ENCODE data around the gene MAP3K21. TPM values are rescaled to one million over a fixed set of nuclear protein-coding genes. Genes with fewer than 3 reads are reported as not detected.

The MAP3K21 gene
- polyA plus RNA-seq, 1 donor from 2014 or later = 3.7 TPM

DNA sequence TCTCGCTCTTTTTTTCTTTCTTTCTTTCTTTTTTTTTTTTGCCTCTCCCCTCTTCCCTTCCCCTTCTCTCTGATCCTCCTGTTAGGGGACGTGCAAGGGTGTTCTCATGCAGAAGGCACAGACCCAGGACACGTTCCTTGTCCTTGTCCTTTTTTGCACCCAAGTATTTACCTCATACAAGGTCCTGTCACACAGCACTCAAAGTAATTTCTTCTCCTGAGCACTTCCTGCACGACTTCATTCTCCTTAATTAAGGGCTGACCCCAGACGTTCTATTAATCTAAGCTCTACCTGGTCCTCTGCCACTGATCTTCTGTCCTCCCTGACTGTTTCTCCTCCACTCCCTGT lies 31.6 kb upstream of the MAP3K21 start:
- Histone ChIP-seq H3K4me3 (ENCODE audit: low read length) (peak overlapping the region; percentile 86), H3K9me3 (ENCODE audit: low read length) (no peaks in the 10 kb centered on the region), H3K36me3 (ENCODE audit: insufficient read depth, low read length) (no peaks in the 10 kb centered on the region), H3K9me2 (ENCODE audit: insufficient read depth, low read length) (no peaks in the 10 kb centered on the region), H3K79me2 (replicated peaks; ENCODE audit: insufficient read depth, low read length) (peaks cover 7% of the 10 kb centered on the region), H3K27me3 (ENCODE audit: insufficient read depth, low read depth, low read length) (no peaks in the 10 kb centered on the region), H3K9ac (ENCODE audit: low read length) (peak overlapping the region; percentile 75), H4K20me1 (ENCODE audit: insufficient read depth) (no peaks in the 10 kb centered on the region), H3K27ac (ENCODE audit: low read length) (no peak overlapping the region), H3K4me2 (ENCODE audit: low read length) (peak overlapping the region; percentile 54), H2AFZ (ENCODE audit: low read depth, low read length) (peak overlapping the region; percentile 79), H3F3A (ENCODE audit: insufficient read depth, low read length, poor library complexity, severe bottlenecking) (no peaks in the 10 kb centered on the region)
- TF ChIP-seq SMC3 (conservative IDR thresholded peaks at IDR 0.05; ENCODE audit: poor library complexity) = no peak

DNA sequence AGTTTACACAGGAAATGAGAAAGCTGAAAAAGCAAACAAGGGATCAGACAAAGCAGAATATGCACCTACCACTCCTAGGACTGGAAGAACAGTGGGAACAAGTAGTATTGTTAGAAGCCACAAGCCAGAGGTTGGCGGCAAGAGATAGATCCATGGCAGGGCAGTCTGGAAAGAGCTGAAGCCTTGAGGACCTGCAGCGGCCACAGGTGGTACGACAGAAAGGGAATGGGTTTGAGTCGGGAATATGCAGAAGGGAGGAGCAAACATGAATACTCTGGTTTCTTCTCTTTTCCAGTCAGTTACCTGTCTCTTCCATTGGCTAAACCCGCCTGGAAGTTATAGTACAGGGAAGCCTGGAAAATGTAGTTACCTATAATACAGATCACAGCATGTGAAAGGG lies 28.1 kb upstream of the MAP3K21 start:
- Histone ChIP-seq H3K27ac (ENCODE audit: low read length) (no peak overlapping the region), H3K9me2 (ENCODE audit: insufficient read depth, low read length) (no peaks in the 10 kb centered on the region), H3F3A (ENCODE audit: insufficient read depth, low read length, poor library complexity, severe bottlenecking) (no peaks in the 10 kb centered on the region), H3K9me3 (ENCODE audit: low read length) (no peaks in the 10 kb centered on the region), H3K79me2 (replicated peaks; ENCODE audit: insufficient read depth, low read length) (no peaks in the 10 kb centered on the region), H3K27me3 (ENCODE audit: insufficient read depth, low read depth, low read length) (no peaks in the 10 kb centered on the region), H3K36me3 (ENCODE audit: insufficient read depth, low read length) (no peaks in the 10 kb centered on the region), H4K20me1 (ENCODE audit: insufficient read depth) (no peaks in the 10 kb centered on the region), H3K4me3 (ENCODE audit: low read length) (no peak overlapping the region), H3K4me2 (ENCODE audit: low read length) (no peak overlapping the region), H2AFZ (ENCODE audit: low read depth, low read length) (no peak overlapping the region), H3K9ac (ENCODE audit: low read length) (no peak overlapping the region)
- TF ChIP-seq, protein P1, sequence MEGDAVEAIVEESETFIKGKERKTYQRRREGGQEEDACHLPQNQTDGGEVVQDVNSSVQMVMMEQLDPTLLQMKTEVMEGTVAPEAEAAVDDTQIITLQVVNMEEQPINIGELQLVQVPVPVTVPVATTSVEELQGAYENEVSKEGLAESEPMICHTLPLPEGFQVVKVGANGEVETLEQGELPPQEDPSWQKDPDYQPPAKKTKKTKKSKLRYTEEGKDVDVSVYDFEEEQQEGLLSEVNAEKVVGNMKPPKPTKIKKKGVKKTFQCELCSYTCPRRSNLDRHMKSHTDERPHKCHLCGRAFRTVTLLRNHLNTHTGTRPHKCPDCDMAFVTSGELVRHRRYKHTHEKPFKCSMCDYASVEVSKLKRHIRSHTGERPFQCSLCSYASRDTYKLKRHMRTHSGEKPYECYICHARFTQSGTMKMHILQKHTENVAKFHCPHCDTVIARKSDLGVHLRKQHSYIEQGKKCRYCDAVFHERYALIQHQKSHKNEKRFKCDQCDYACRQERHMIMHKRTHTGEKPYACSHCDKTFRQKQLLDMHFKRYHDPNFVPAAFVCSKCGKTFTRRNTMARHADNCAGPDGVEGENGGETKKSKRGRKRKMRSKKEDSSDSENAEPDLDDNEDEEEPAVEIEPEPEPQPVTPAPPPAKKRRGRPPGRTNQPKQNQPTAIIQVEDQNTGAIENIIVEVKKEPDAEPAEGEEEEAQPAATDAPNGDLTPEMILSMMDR (IDR thresholded peaks at IDR 0.05; ENCODE audit: poor library complexity, severe bottlenecking) = no peak
- no peak for TF ChIP-seq SMC3 (conservative IDR thresholded peaks at IDR 0.05; ENCODE audit: poor library complexity)
- TF ChIP-seq RAD21 (conservative IDR thresholded peaks at IDR 0.05) = no peak
- TF ChIP-seq TAF1 (IDR thresholded peaks at IDR 0.05; ENCODE audit: low read depth) = no peak
- TF ChIP-seq EP300 (conservative IDR thresholded peaks at IDR 0.05; ENCODE audit: poor library complexity, severe bottlenecking) = no peak
- no peak for TF ChIP-seq EZH2 (IDR thresholded peaks at IDR 0.05; ENCODE audit: borderline replicate concordance, insufficient read depth, low read length, poor library complexity, severe bottlenecking)
- TF ChIP-seq MXI1 (conservative IDR thresholded peaks at IDR 0.05; ENCODE audit: poor library complexity, severe bottlenecking) = no peak
- TF ChIP-seq, protein P2, sequence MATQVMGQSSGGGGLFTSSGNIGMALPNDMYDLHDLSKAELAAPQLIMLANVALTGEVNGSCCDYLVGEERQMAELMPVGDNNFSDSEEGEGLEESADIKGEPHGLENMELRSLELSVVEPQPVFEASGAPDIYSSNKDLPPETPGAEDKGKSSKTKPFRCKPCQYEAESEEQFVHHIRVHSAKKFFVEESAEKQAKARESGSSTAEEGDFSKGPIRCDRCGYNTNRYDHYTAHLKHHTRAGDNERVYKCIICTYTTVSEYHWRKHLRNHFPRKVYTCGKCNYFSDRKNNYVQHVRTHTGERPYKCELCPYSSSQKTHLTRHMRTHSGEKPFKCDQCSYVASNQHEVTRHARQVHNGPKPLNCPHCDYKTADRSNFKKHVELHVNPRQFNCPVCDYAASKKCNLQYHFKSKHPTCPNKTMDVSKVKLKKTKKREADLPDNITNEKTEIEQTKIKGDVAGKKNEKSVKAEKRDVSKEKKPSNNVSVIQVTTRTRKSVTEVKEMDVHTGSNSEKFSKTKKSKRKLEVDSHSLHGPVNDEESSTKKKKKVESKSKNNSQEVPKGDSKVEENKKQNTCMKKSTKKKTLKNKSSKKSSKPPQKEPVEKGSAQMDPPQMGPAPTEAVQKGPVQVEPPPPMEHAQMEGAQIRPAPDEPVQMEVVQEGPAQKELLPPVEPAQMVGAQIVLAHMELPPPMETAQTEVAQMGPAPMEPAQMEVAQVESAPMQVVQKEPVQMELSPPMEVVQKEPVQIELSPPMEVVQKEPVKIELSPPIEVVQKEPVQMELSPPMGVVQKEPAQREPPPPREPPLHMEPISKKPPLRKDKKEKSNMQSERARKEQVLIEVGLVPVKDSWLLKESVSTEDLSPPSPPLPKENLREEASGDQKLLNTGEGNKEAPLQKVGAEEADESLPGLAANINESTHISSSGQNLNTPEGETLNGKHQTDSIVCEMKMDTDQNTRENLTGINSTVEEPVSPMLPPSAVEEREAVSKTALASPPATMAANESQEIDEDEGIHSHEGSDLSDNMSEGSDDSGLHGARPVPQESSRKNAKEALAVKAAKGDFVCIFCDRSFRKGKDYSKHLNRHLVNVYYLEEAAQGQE (IDR thresholded peaks at IDR 0.05; ENCODE audit: borderline replicate concordance) = no peak
- TF ChIP-seq POLR2AphosphoS5 (IDR thresholded peaks at IDR 0.05) = no peak

DNA sequence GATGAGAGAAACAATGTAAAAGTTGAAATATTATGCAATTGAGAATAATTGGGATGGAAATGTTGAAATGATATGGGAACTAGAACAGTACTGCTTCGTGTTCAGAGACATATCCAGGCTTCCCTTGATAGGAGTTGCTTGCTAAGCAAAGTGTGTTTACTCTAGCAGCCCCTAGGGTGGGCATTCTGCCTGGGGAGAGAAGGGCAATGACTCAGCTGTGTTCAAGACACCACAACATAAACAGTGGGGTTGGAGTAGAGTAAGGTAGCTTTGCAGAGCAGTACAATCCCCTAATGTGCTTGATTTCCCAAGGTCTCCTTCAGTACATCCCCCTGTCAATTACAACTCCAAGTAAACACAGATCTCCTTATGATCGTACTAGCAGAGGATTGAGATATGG lies 27.2 kb upstream of the MAP3K21 start:
- no peak overlapping the region for H3K9ac ChIP-seq (ENCODE audit: low read length)
- H3K9me2 ChIP-seq (ENCODE audit: insufficient read depth, low read length) = no peaks in the 10 kb centered on the region
- H3K27me3 ChIP-seq (ENCODE audit: insufficient read depth, low read depth, low read length) = no peaks in the 10 kb centered on the region
- H3K79me2 ChIP-seq (replicated peaks; ENCODE audit: insufficient read depth, low read length) = no peaks in the 10 kb centered on the region
- H3F3A ChIP-seq (ENCODE audit: insufficient read depth, low read length, poor library complexity, severe bottlenecking) = no peaks in the 10 kb centered on the region
- H3K4me3 ChIP-seq (ENCODE audit: low read length) = no peak overlapping the region
- TF ChIP-seq POLR2AphosphoS5 (IDR thresholded peaks at IDR 0.05) (no peak), EP300 (conservative IDR thresholded peaks at IDR 0.05; ENCODE audit: poor library complexity, severe bottlenecking) (no peak), EZH2 (IDR thresholded peaks at IDR 0.05; ENCODE audit: borderline replicate concordance, insufficient read depth, low read length, poor library complexity, severe bottlenecking) (no peak), MXI1 (conservative IDR thresholded peaks at IDR 0.05; ENCODE audit: poor library complexity, severe bottlenecking) (no peak), SMC3 (conservative IDR thresholded peaks at IDR 0.05; ENCODE audit: poor library complexity) (no peak), RAD21 (conservative IDR thresholded peaks at IDR 0.05) (no peak), TAF1 (IDR thresholded peaks at IDR 0.05; ENCODE audit: low read depth) (no peak)
- TF ChIP-seq, protein P1 (IDR thresholded peaks at IDR 0.05; ENCODE audit: poor library complexity, severe bottlenecking) = no peak
- TF ChIP-seq, protein P2 (IDR thresholded peaks at IDR 0.05; ENCODE audit: borderline replicate concordance) = no peak
- no peak overlapping the region for H3K4me2 ChIP-seq (ENCODE audit: low read length)
- H3K9me3 ChIP-seq (ENCODE audit: low read length) = no peaks in the 10 kb centered on the region
- no peaks in the 10 kb centered on the region for H4K20me1 ChIP-seq (ENCODE audit: insufficient read depth)
- H3K36me3 ChIP-seq (ENCODE audit: insufficient read depth, low read length) = no peaks in the 10 kb centered on the region
- H3K27ac ChIP-seq (ENCODE audit: low read length) = no peak overlapping the region
- no peak overlapping the region for H2AFZ ChIP-seq (ENCODE audit: low read depth, low read length)

All from neural cell (in vitro differentiated cells).